GM10266 (cell line): ENCODE results near the gene VAPB.

Experiments
- DNase-seq: peaks from one replicate; pipeline ENCODE4 v3.0.0; 2012; ENCODE audit errors: extremely low spot score
- CTCF ChIP-seq: IDR thresholded peaks from 2 replicates; pipeline ENCODE4 v1.5.1; 2012; ENCODE audit warnings: mild to moderate bottlenecking, low read depth; ENCODE audit not compliant: control insufficient read depth, insufficient read depth; ENCODE audit errors: missing control alignments

Gene VAPB

DNA sequence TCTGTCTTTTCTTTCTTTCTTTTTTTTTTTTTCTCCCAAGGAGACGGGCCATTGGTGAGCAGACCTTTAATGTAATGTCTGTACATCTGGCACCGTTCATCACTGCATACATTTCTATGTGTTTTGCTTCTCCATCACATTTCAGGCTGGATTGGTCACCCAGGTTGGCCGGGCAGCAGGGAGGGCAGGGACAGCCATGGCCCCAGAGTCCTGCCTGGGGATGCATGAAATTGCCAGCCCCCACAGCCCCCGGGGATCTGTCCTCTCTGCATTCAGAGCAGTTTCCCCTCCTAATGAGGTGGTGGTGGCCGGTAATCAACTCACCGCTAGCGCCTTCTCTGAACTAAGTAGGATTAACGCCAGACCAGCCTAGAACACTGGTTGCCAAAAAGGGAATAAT, 75.8 kb downstream of the VAPB start:
- no peak for DNase-seq
- no peak for TF ChIP-seq CTCF

DNA sequence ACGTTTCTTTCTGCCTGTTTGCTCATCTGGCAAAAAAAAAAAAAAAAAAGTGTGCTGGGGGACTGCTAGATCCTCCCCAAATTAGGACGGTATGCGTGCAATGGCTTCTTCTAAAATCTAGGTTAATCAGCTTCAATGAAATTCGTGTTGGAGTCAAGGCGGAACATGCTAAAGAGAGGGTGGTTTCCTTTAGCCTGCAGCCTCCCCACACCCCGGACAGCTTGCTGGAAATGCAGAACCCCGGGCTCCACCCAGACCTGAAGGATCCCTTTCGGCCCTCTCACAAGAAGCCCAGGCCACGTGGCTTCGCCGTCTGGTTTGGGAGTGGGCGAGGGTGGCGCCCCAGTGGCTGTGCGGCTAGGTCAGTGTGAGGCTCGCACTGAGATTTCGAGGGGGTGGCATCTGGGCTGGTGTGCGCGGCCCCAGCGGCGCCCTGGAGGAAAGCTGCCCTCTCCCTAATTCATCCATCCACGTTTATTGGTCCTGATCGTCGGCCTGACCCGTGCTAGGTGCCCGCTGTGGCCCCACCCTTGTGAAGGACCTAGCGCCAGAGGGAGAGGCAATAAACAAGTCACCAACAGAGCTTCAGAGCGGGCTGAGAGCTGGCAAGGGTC, 77.2 kb downstream of the VAPB start:
- TF ChIP-seq CTCF, result no peak
- DNase-seq, result no peak

DNA sequence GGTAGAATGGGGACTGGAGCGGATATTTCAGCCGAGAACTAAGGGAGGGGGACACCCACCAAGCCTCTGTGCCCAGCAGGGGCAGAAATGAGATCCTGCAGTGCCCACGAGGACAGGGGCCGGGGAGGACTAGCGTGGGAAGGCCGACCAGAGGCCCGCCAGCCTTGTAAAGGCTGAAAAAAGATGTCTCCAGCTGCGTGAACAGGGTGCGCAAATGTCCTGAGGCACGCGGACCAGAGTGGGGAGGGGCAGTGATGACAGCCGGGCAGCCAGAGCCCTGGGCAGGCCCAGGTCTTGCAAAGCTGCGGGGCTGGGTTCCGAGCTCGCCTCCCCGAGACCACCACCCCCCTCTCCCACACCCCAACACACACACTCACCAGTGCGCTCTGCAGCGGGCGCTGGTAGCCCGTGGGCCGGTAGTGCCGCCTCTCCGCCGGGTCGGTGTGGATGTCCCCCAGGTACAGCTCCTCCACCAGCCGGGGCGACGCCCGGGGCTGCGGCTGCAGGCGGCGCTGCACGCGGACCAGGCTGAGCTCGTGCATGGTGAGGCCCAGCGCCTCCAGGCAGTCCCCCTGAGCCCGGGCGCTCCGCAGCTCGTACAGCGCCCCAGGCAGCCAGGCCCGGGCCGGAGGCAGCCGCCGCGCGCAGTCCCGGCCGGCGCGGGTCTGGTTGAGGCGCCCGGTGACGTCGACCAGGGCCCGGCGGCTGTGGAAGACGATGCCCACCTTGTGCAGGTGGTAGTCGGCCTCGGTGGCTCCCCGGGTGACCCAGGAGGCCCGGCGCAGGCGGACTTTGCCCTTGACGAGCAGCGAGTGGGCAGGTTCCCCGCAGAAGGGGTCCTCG, 77.9 kb downstream of the VAPB start:
- TF ChIP-seq CTCF, result no peak
- no peak for DNase-seq

GRCh38 chr20:58467572-58468527, 78.8 kb downstream of the VAPB start:
- TF ChIP-seq CTCF, result no peak
- DNase-seq, result no peak

- no peak for DNase-seq
- no peak for TF ChIP-seq CTCF
These were observed 80.6 kb downstream of the VAPB start for GRCh38 chr20:58469616-58470015.

- no peak for TF ChIP-seq CTCF
- DNase-seq, result no peak
These were observed 81.5 kb downstream of the VAPB start for GRCh38 chr20:58470336-58471192.
